ENCODE data around the gene CDCA5. TPM values are rescaled to one million over a fixed set of nuclear protein-coding genes. Genes with fewer than 3 reads are reported as not detected.

The CDCA5 gene
- total RNA-seq, 1 donor from 2014 or later, result 6.9 TPM

DNA sequence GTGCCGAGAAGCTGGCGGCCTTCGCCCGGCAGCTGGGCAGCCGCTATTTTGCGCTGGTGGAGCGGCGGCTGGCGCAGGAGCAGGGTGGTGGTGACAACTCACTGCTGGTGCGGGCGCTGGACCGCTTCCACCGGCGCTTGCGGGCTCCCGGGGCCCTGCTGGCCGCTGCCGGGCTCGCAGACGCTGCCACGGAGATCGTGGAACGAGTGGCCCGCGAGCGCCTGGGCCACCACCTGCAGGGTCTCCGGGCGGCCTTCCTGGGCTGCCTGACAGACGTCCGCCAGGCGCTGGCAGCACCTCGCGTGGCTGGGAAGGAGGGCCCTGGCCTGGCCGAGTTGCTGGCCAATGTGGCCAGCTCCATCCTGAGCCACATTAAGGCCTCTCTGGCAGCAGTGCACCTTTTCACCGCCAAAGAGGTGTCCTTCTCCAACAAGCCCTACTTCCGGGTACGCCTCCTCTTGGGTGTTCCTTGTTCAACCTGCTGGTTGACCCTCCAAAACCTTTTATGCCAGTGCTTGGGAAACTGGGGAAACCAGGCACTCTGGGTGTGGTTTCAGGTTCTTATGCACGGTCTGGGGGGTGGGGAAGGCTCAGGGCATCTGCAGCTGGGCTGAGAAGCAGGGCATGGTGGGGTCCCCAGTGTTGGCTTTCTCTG lies 24.8 kb upstream of the CDCA5 start:
- no peak overlapping the region for H3K4me3 ChIP-seq (ENCODE audit: low read depth, low read length)
- TF ChIP-seq, protein P1, sequence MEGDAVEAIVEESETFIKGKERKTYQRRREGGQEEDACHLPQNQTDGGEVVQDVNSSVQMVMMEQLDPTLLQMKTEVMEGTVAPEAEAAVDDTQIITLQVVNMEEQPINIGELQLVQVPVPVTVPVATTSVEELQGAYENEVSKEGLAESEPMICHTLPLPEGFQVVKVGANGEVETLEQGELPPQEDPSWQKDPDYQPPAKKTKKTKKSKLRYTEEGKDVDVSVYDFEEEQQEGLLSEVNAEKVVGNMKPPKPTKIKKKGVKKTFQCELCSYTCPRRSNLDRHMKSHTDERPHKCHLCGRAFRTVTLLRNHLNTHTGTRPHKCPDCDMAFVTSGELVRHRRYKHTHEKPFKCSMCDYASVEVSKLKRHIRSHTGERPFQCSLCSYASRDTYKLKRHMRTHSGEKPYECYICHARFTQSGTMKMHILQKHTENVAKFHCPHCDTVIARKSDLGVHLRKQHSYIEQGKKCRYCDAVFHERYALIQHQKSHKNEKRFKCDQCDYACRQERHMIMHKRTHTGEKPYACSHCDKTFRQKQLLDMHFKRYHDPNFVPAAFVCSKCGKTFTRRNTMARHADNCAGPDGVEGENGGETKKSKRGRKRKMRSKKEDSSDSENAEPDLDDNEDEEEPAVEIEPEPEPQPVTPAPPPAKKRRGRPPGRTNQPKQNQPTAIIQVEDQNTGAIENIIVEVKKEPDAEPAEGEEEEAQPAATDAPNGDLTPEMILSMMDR (IDR thresholded peaks at IDR 0.05; ENCODE audit: insufficient read depth, low read length, poor library complexity, severe bottlenecking), result no peak

GRCh38 chr11:65107751-65108468 lies 24.1 kb upstream of the CDCA5 start:
- Histone ChIP-seq H3K36me3 (ENCODE audit: control insufficient read depth, insufficient read depth, low read length) (peaks cover 3% of the 10 kb centered on the region), H3K27me3 (ENCODE audit: control insufficient read depth, insufficient read depth, low read length) (no peaks in the 10 kb centered on the region), H3K4me3 (ENCODE audit: low read depth, low read length) (no peak overlapping the region)
- no peak for DNase-seq (ENCODE audit: low read depth)
- TF ChIP-seq, protein P1 (IDR thresholded peaks at IDR 0.05; ENCODE audit: insufficient read depth, low read length, poor library complexity, severe bottlenecking), result no peak

More for the DNA sequence above, 24.8 kb upstream of the CDCA5 start:
- Histone ChIP-seq H3K36me3 (ENCODE audit: control insufficient read depth, insufficient read depth, low read length) (peaks cover 2% of the 10 kb centered on the region), H3K27me3 (ENCODE audit: control insufficient read depth, insufficient read depth, low read length) (no peaks in the 10 kb centered on the region)
- DNase-seq (ENCODE audit: low read depth), result no peak

GRCh38 chr11:65107078-65107477 lies 23.2 kb upstream of the CDCA5 start:
- Histone ChIP-seq H3K36me3 (ENCODE audit: control insufficient read depth, insufficient read depth, low read length) (peaks cover 3% of the 10 kb centered on the region), H3K4me3 (ENCODE audit: low read depth, low read length) (no peak overlapping the region), H3K27me3 (ENCODE audit: control insufficient read depth, insufficient read depth, low read length) (no peaks in the 10 kb centered on the region)
- TF ChIP-seq, protein P1 (IDR thresholded peaks at IDR 0.05; ENCODE audit: insufficient read depth, low read length, poor library complexity, severe bottlenecking), result no peak
- DNase-seq (ENCODE audit: low read depth), result no peak

DNA sequence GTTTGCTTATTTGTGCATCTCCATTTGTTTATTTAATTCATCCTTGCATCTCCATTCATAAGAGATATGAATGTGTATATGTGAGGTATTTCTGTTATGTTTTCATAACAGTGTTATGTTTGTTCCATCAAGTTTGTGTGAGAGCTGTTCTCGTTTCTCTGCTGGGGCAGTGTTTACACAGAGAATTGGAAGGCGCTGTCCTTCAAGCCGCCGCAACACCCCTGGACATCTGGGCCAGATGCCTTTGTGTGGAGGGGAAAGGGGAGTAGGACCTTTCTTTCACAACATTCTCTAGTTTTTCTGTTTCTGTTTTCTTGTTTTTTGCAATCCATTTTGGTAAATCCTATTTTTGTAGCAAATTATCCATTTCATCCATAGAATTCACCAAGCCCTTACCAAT lies 20.8 kb upstream of the CDCA5 start:
- DNase-seq (ENCODE audit: low read depth), result no peak
- H3K36me3 ChIP-seq (ENCODE audit: control insufficient read depth, insufficient read depth, low read length), result peaks cover 3% of the 10 kb centered on the region
- TF ChIP-seq, protein P1 (IDR thresholded peaks at IDR 0.05; ENCODE audit: insufficient read depth, low read length, poor library complexity, severe bottlenecking), result no peak
- H3K4me3 ChIP-seq (ENCODE audit: low read depth, low read length), result no peak overlapping the region
- no peaks in the 10 kb centered on the region for H3K27me3 ChIP-seq (ENCODE audit: control insufficient read depth, insufficient read depth, low read length)

DNA sequence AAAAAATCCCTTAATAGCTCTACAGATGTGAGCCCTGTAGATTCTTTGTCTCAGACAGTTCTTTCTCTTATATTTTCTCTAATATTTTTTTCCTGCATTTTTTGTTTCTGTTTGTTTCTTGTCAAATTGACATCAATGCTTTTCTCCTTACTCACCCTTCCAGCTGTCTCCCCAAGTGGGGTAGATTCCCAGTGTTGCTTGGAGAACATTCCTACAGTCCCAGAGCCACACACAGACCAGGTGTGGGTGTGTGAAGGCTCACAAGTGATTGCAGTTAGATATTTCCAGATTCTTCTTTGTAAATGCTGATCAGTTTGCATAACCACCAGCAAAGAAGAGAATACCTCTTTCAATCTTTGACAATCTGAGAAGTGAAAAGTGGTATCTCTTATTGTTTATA lies 19.6 kb upstream of the CDCA5 start:
- H3K36me3 ChIP-seq (ENCODE audit: control insufficient read depth, insufficient read depth, low read length), result peaks cover 2% of the 10 kb centered on the region
- DNase-seq (ENCODE audit: low read depth), result no peak
- TF ChIP-seq, protein P1 (IDR thresholded peaks at IDR 0.05; ENCODE audit: insufficient read depth, low read length, poor library complexity, severe bottlenecking), result no peak
- no peaks in the 10 kb centered on the region for H3K27me3 ChIP-seq (ENCODE audit: control insufficient read depth, insufficient read depth, low read length)
- no peak overlapping the region for H3K4me3 ChIP-seq (ENCODE audit: low read depth, low read length)
